DMS114 treated with DMSO at 0.1 percent for 48 hours (cell line): Measurements from ENCODE around the gene NUP205.
"Not testable (repeated sequence)": the region's sequence is repeated elsewhere in the genome, so short reads cannot be mapped to it uniquely, and the experiment has no call there.

Source experiments
- DNase-seq: peaks from one replicate; lab custom pipeline; 2025; ENCODE audit not compliant: unreplicated experiment; lab: John Stamatoyannopoulos, UW

Gene NUP205

DNA sequence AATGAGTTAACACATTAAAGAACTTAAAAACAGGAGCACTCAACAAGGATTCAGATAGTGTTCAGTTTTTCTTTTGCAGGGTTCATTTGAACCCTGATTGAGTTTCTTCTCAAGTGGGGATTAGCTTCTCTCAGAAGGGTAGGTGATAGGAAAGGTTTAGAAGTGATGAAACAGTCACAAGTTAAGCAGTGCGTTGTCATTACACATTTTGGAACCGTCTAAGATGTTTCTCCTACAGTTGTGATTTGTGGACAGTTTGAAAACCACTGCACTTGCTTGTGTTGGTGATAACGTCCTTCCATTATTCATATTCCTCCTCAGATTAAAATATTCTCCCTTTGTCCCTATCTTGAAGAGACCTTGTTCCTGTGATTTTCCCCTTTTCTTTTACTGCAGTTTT, 107.3 kb downstream of the NUP205 start:
- no peak for DNase-seq

- no peak for DNase-seq
Measured at GRCh38 chr7:135666156-135666555, 108.4 kb downstream of the NUP205 start.

DNA sequence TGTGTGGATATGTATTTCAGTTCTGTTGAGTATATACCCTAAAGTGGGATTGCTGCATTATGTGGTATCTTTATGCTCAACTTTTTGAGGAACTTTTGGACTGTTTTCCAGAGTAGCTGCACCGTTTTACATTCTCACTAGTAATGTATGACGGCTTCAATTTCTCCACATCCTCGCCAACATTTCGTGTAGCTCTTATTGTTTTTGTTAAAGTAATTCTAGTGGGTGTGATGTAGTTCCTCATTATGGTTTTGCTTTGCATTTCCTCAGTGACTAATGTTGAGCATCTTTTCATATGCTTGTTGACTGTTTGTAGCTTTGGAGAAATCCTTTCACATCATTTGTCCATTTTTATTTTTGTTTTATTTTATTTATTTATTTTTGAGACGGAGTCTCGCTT, 109.1 kb downstream of the NUP205 start:
- DNase-seq = no peak

DNA sequence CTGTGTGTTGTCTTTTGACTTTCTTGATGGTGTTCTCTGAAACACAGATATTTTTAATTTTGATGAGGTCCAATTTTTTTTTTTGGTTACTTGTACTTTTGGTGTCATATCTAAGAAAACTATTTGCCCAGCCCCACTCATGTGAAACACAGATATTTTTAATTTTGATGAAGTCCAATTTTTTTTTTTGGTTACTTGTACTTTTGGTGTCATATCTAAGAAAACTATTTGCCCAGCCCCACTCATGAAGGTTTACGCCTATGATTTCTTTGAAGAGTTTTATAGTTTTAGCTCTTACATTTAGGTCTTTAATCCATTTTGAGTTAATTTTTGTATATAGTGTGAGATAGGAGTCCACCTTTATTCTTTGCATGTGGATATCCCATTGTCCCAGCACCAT, 109.9 kb downstream of the NUP205 start:
- not testable (repeated sequence) for DNase-seq

- DNase-seq = not testable (repeated sequence)
Measured at GRCh38 chr7:135668852-135669395, 111.2 kb downstream of the NUP205 start.

GRCh38 chr7:135669774-135670173, 112.1 kb downstream of the NUP205 start:
- DNase-seq = no peak

- no peak for DNase-seq
Measured at GRCh38 chr7:135670179-135670578, 112.5 kb downstream of the NUP205 start.

- DNase-seq = peak; percentile 43
Measured at GRCh38 chr7:135672560-135673359, 115.0 kb downstream of the NUP205 start.

DNA sequence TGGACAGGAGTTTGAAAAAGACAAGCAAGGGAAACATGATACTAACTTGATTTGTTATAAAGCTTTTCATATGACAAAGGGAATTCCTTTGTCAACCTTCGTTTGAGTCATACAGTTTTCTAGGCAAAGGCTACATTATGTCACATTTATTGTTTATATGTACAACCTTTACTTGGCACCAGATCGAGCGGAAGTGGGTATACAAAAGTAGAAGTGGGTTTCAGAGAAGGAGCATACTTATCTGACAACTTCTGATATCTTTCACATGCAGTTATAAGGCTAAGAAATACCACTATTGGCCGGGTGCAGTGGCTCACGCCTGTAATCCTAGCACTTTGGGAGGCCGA, 115.6 kb downstream of the NUP205 start:
- no peak for DNase-seq

GRCh38 chr7:135678612-135679575, 121.2 kb downstream of the NUP205 start:
- no peak for DNase-seq

GRCh38 chr7:135681762-135682161, 124.0 kb downstream of the NUP205 start:
- no peak for DNase-seq

DNA sequence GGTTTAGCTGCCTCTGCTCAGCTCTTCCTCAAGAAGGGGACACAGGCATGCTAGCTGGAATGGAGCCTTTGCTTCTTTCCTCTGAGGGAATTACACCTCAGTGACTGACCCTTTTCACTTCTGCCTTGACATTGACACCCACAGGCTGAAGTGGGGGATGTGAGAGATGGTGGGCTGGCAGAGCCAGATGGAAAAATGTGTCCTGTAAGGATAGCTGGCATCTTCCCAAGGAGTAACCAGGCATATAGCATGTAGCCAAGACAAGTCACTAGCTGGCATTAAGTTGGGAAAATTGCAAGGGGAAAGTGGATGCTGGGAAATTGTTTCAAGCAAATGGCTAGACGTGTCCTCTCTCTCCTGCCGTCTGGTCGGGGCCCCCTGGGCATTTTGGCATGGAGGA, 124.5 kb downstream of the NUP205 start:
- DNase-seq = no peak

DNA sequence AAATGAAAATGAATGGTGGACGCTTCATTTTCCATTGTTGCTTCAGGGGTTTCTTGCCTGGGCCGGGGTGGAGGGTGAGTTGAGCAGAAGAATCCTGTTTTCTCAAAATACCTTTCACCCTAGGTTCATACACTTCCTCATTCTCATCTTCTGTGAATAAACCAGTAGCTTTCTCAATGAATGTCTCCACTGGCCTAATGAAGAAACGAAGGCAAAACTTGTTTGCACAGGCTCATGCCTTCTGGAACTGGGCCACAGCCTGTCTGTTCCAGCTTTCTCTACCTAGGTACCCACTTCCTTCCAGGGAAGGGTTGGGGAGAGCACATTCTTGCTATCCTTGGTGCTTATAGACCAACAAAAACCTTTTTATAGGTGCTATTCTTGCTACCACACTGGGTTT, 125.9 kb downstream of the NUP205 start:
- DNase-seq = no peak

DNA sequence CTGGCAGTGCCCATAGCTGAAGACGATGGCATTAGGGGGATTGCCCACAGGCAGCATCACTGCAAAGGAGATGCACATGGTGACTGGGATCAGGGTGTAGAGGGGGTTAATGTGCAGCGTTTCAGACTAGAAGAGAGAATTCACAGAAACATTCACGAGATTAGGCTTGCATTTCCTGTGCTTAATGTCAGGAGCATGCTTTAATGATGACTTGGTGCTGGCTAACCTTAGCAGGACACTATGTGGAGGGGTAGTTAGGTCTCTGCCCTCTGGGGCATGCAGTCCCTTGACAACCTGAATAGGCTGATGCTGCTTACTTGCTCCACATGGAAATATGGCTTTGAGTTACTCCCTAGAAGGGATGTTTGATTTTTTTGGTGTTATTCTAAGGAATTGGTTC, 126.4 kb downstream of the NUP205 start:
- no peak for DNase-seq

DNA sequence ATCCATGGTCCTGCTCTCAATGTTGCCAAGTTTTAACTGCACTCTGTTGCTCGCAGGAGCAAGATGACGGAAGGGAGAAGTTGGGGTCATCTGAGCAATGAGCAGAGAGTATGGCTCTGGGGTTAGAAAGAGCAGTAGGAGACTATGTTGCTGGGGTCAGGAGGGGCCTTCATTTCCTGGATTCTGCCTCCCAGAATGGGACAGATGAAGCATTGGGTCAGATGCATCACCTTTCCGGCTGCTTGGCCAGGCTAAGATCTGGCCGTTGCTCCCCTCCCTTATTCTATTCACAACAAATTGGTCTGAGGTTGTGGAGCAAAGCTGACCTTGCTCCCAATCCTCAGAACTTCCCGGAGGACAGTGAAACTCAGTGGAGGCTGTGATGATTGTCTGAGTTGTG, 127.0 kb downstream of the NUP205 start:
- no peak for DNase-seq

- no peak for DNase-seq
Measured at GRCh38 chr7:135685306-135686084, 127.8 kb downstream of the NUP205 start.

GRCh38 chr7:135687466-135687865, 129.7 kb downstream of the NUP205 start:
- no peak for DNase-seq

- no peak for DNase-seq
Measured at GRCh38 chr7:135690566-135690965, 132.8 kb downstream of the NUP205 start.

GRCh38 chr7:135692055-135692454, 134.3 kb downstream of the NUP205 start:
- DNase-seq = no peak

DNA sequence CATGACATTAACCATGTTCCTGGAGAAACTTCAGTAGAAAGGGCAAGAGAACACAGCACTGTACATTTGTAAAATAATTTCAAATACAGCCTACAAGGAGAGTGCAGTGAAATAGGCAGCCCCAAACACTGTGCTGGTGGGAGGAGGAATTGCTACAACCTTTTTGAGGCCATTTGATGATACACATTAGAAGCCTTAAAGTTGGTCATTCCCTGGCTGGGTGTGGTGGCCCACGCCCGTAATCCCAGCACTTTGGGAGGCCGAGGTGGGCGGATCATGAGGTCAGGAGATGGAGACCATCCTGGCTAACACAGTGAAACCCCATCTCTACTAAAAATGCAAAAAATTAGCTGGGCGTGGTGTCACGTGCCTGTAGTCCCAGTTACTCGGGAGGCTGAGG, 134.9 kb downstream of the NUP205 start:
- DNase-seq = not testable (repeated sequence)

DNA sequence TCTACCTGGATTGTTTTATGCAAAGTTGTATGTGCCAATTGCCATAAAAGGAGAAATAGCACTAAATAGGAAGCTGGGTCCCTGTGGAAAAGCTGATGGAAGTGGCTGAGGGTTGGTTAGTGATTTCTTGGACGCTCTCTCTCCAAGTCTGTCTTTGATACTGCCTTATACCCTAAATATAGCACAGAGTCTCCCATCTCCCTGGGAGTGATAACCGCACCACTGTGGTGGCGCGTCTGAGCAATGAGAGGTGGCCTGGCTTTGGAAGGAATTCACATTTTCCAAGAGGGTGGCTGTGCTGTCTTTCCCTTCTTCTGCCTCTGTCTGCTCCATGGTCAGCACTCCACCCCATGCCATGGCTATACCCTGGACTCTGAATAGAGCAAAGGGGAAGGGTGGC, 135.8 kb downstream of the NUP205 start:
- no peak for DNase-seq
